ENCODE measurements around the gene WRAP73.

The WRAP73 gene

DNA sequence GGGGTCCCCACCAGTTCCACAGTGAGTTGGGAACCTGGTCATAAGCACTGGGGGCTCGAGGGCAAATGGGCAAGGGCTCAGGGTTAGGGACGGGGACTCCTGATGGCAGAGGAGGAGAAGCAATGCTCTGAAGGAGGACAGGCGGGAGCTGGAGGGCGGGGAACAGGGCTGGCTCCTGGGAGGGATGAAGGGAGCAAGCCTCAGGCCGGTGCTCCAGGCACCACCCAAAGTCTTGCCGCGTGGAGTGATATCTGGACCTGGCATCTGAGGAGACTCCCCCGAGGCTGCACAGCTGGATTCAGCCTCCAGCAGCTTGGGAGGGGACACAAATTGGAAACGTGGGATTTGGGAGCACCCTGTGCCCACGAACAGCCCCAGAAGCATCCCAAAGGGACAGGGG, 49.5 kb downstream of the WRAP73 start:
- H3K18ac ChIP-seq (ENCODE audit: low read depth in 1 of 2, low read length in 2 of 2), result no peak overlapping the region

GRCh38 chr1:3599816-3600215, 50.1 kb downstream of the WRAP73 start:
- Histone ChIP-seq H3K18ac (ENCODE audit: low read depth in 1 of 2, low read length in 2 of 2) (no peak overlapping the region), H3K4me1 (ENCODE audit: control insufficient read depth, insufficient read depth, low read depth, low read length) (no peaks in the 10 kb centered on the region), H3K4me2 (ENCODE audit: low read length, poor library complexity, severe bottlenecking) (no peak overlapping the region), H3K9me3 (ENCODE audit: control insufficient read depth, low read length) (no peaks in the 10 kb centered on the region), H2BK12ac (ENCODE audit: low read length in 2 of 2) (no peak overlapping the region), H3K14ac (ENCODE audit: low read length in 2 of 2) (no peak overlapping the region), H2AFZ (ENCODE audit: low read depth, low read length) (no peak overlapping the region), H3K4me3 (ENCODE audit: insufficient read depth in 1 of 2, low read depth in 1 of 2, low read length in 2 of 2) (no peak overlapping the region), H3K36me3 (ENCODE audit: control insufficient read depth in 1 of 2, insufficient read depth in 2 of 2, low read depth in 1 of 2, low read length in 2 of 2) (peaks cover 0 to 3% of the 10 kb centered on the region in 2 experiments), H4K91ac (ENCODE audit: low read length) (no peak overlapping the region), H4K8ac (ENCODE audit: low read length) (no peak overlapping the region), H2BK5ac (ENCODE audit: low read depth, low read length, poor library complexity, severe bottlenecking) (no peak overlapping the region), H3K4ac (ENCODE audit: low read depth in 1 of 2, low read length in 2 of 2) (no peak overlapping the region), H3K79me1 (replicated peaks; ENCODE audit: low read length, poor library complexity, severe bottlenecking) (no peaks in the 10 kb centered on the region), H2AK5ac (ENCODE audit: low read length, severe bottlenecking) (no peak overlapping the region), H2BK120ac (ENCODE audit: low read depth, low read length) (no peak overlapping the region), H2BK15ac (ENCODE audit: low read depth, poor library complexity, severe bottlenecking) (no peak overlapping the region), H3K9ac (ENCODE audit: low read length) (no peak overlapping the region), H3K27me3 (ENCODE audit: control insufficient read depth in 1 of 2, insufficient read depth in 1 of 2, low read length in 2 of 2) (peaks cover 61 to 71% of the 10 kb centered on the region in 2 experiments), H3K27ac (ENCODE audit: low read length, poor library complexity, severe bottlenecking) (no peak overlapping the region), H3K23ac (ENCODE audit: low read length in 2 of 2) (no peak overlapping the region)
- 79% methylated on average over 15 of the region's 15 CpGs for WGBS
- DNase-seq, result no peak

More for the DNA sequence above, 49.5 kb downstream of the WRAP73 start:
- no peak overlapping the region for H3K23ac ChIP-seq (ENCODE audit: low read length in 2 of 2)
- H4K8ac ChIP-seq (ENCODE audit: low read length), result no peak overlapping the region
- WGBS, result 86% methylated on average over 10 of the region's 10 CpGs
- H2BK120ac ChIP-seq (ENCODE audit: low read depth, low read length), result no peak overlapping the region
- H3K4me3 ChIP-seq (ENCODE audit: insufficient read depth in 1 of 2, low read depth in 1 of 2, low read length in 2 of 2), result no peak overlapping the region
- no peak overlapping the region for H3K4me2 ChIP-seq (ENCODE audit: low read length, poor library complexity, severe bottlenecking)
- no peak overlapping the region for H4K91ac ChIP-seq (ENCODE audit: low read length)
- H3K27me3 ChIP-seq (ENCODE audit: control insufficient read depth in 1 of 2, insufficient read depth in 1 of 2, low read length in 2 of 2), result peaks cover 62 to 67% of the 10 kb centered on the region in 2 experiments
- H2BK12ac ChIP-seq (ENCODE audit: low read length in 2 of 2), result no peak overlapping the region
- DNase-seq, result no peak
- no peak overlapping the region for H3K27ac ChIP-seq (ENCODE audit: low read length, poor library complexity, severe bottlenecking)
- H2AK5ac ChIP-seq (ENCODE audit: low read length, severe bottlenecking), result no peak overlapping the region
- peaks cover 0 to 4% of the 10 kb centered on the region in 2 experiments for H3K36me3 ChIP-seq (ENCODE audit: control insufficient read depth in 1 of 2, insufficient read depth in 2 of 2, low read depth in 1 of 2, low read length in 2 of 2)
- no peaks in the 10 kb centered on the region for H3K9me3 ChIP-seq (ENCODE audit: control insufficient read depth, low read length)
- H3K79me1 ChIP-seq (replicated peaks; ENCODE audit: low read length, poor library complexity, severe bottlenecking), result no peaks in the 10 kb centered on the region
- H3K9ac ChIP-seq (ENCODE audit: low read length), result no peak overlapping the region
- H2BK15ac ChIP-seq (ENCODE audit: low read depth, poor library complexity, severe bottlenecking), result no peak overlapping the region
- H3K4me1 ChIP-seq (ENCODE audit: control insufficient read depth, insufficient read depth, low read depth, low read length), result no peaks in the 10 kb centered on the region
- no peak overlapping the region for H2BK5ac ChIP-seq (ENCODE audit: low read depth, low read length, poor library complexity, severe bottlenecking)
- H3K4ac ChIP-seq (ENCODE audit: low read depth in 1 of 2, low read length in 2 of 2), result no peak overlapping the region
- H2AFZ ChIP-seq (ENCODE audit: low read depth, low read length), result no peak overlapping the region
- no peak overlapping the region for H3K14ac ChIP-seq (ENCODE audit: low read length in 2 of 2)

- no peak overlapping the region for H4K91ac ChIP-seq (ENCODE audit: low read length)
- H3K9ac ChIP-seq (ENCODE audit: low read length), result no peak overlapping the region
- no peak for DNase-seq
- H3K23ac ChIP-seq (ENCODE audit: low read length in 2 of 2), result no peak overlapping the region
- H2BK5ac ChIP-seq (ENCODE audit: low read depth, low read length, poor library complexity, severe bottlenecking), result no peak overlapping the region
- H3K27me3 ChIP-seq (ENCODE audit: control insufficient read depth in 1 of 2, insufficient read depth in 1 of 2, low read length in 2 of 2), result peaks cover 56 to 72% of the 10 kb centered on the region in 2 experiments
- H3K4me1 ChIP-seq (ENCODE audit: control insufficient read depth, insufficient read depth, low read depth, low read length), result no peaks in the 10 kb centered on the region
- H3K79me1 ChIP-seq (replicated peaks; ENCODE audit: low read length, poor library complexity, severe bottlenecking), result no peaks in the 10 kb centered on the region
- no peak overlapping the region for H3K4me3 ChIP-seq (ENCODE audit: insufficient read depth in 1 of 2, low read depth in 1 of 2, low read length in 2 of 2)
- H3K9me3 ChIP-seq (ENCODE audit: control insufficient read depth, low read length), result no peaks in the 10 kb centered on the region
- H3K14ac ChIP-seq (ENCODE audit: low read length in 2 of 2), result no peak overlapping the region
- H3K4ac ChIP-seq (ENCODE audit: low read depth in 1 of 2, low read length in 2 of 2), result no peak overlapping the region
- no peak overlapping the region for H3K27ac ChIP-seq (ENCODE audit: low read length, poor library complexity, severe bottlenecking)
- no peak overlapping the region for H3K18ac ChIP-seq (ENCODE audit: low read depth in 1 of 2, low read length in 2 of 2)
- H2AFZ ChIP-seq (ENCODE audit: low read depth, low read length), result no peak overlapping the region
- H2BK15ac ChIP-seq (ENCODE audit: low read depth, poor library complexity, severe bottlenecking), result no peak overlapping the region
- no peak overlapping the region for H2AK5ac ChIP-seq (ENCODE audit: low read length, severe bottlenecking)
- no peak overlapping the region for H4K8ac ChIP-seq (ENCODE audit: low read length)
- 82% methylated on average over 16 of the region's 16 CpGs for WGBS
- no peak overlapping the region for H2BK120ac ChIP-seq (ENCODE audit: low read depth, low read length)
- no peaks in the 10 kb centered on the region for H3K36me3 ChIP-seq (ENCODE audit: control insufficient read depth in 1 of 2, insufficient read depth in 2 of 2, low read depth in 1 of 2, low read length in 2 of 2)
- no peak overlapping the region for H2BK12ac ChIP-seq (ENCODE audit: low read length in 2 of 2)
- H3K4me2 ChIP-seq (ENCODE audit: low read length, poor library complexity, severe bottlenecking), result no peak overlapping the region
Observed at GRCh38 chr1:3599286-3599811, 50.6 kb downstream of the WRAP73 start.

GRCh38 chr1:3598522-3599285, 51.2 kb downstream of the WRAP73 start:
- H3K23ac ChIP-seq (ENCODE audit: low read length in 2 of 2), result no peak overlapping the region
- no peak overlapping the region for H3K18ac ChIP-seq (ENCODE audit: low read depth in 1 of 2, low read length in 2 of 2)
- no peak overlapping the region for H2BK5ac ChIP-seq (ENCODE audit: low read depth, low read length, poor library complexity, severe bottlenecking)
- H2AFZ ChIP-seq (ENCODE audit: low read depth, low read length), result no peak overlapping the region
- H3K4me3 ChIP-seq (ENCODE audit: insufficient read depth in 1 of 2, low read depth in 1 of 2, low read length in 2 of 2), result no peak overlapping the region
- H3K4me2 ChIP-seq (ENCODE audit: low read length, poor library complexity, severe bottlenecking), result no peak overlapping the region
- H3K4ac ChIP-seq (ENCODE audit: low read depth in 1 of 2, low read length in 2 of 2), result no peak overlapping the region
- H2BK120ac ChIP-seq (ENCODE audit: low read depth, low read length), result no peak overlapping the region
- H2AK5ac ChIP-seq (ENCODE audit: low read length, severe bottlenecking), result no peak overlapping the region
- H4K8ac ChIP-seq (ENCODE audit: low read length), result no peak overlapping the region
- WGBS, result 69% methylated on average over 30 of the region's 30 CpGs
- no peaks in the 10 kb centered on the region for H3K4me1 ChIP-seq (ENCODE audit: control insufficient read depth, insufficient read depth, low read depth, low read length)
- no peak for DNase-seq
- H4K91ac ChIP-seq (ENCODE audit: low read length), result no peak overlapping the region
- H3K27me3 ChIP-seq (ENCODE audit: control insufficient read depth in 1 of 2, insufficient read depth in 1 of 2, low read length in 2 of 2), result peaks cover 52 to 69% of the 10 kb centered on the region in 2 experiments
- no peak overlapping the region for H3K9ac ChIP-seq (ENCODE audit: low read length)
- H3K9me3 ChIP-seq (ENCODE audit: control insufficient read depth, low read length), result no peaks in the 10 kb centered on the region
- H2BK12ac ChIP-seq (ENCODE audit: low read length in 2 of 2), result no peak overlapping the region
- no peak overlapping the region for H2BK15ac ChIP-seq (ENCODE audit: low read depth, poor library complexity, severe bottlenecking)
- H3K79me1 ChIP-seq (replicated peaks; ENCODE audit: low read length, poor library complexity, severe bottlenecking), result no peaks in the 10 kb centered on the region
- H3K27ac ChIP-seq (ENCODE audit: low read length, poor library complexity, severe bottlenecking), result no peak overlapping the region
- no peaks in the 10 kb centered on the region for H3K36me3 ChIP-seq (ENCODE audit: control insufficient read depth in 1 of 2, insufficient read depth in 2 of 2, low read depth in 1 of 2, low read length in 2 of 2)
- H3K14ac ChIP-seq (ENCODE audit: low read length in 2 of 2), result no peak overlapping the region

Data from mesenchymal stem cell (in vitro differentiated cells and primary cell).